HepG2 (cell line): ENCODE results near the gene SOX5. TPM values are rescaled to one million over a fixed set of nuclear protein-coding genes. Genes with fewer than 3 reads are reported as not detected.

Source experiments
- ATAC-seq: fragments of 200-7000 bp; cut with Tn5 transposase; 3 replicates; pipeline ENCODE4 v1.9.1; 2020; ENCODE audit warnings: mild to moderate bottlenecking, moderate library complexity
- BruUV-seq: library from RNA; stranded (reverse); fragments of 400-500 nt; replicated peaks from 2 replicates; lab custom pipeline; 2021; lab: Mats Ljungman, UMichigan
- CTCF ChIA-PET: fragments of 300-600 bp; formaldehyde crosslinking; extraction: SDS; loops from one replicate; lab custom pipeline; 2021; ENCODE audit warnings: low total read pairs, inconsistent platforms, low intra/inter-chr PET ratio; lab: Yijun Ruan, JAX
- POLR2A ChIA-PET: fragments of 350-600 bp; sonication (Branson Sonifier 250); formaldehyde crosslinking; loops from one replicate; lab custom pipeline; 2020; ENCODE audit warnings: antibody characterized with exemption, inconsistent platforms; lab: Yijun Ruan, JAX
- DNase-seq: peaks from one replicate; pipeline ENCODE4 v3.0.0-alpha.2; 2015; ENCODE audit warnings: low spot score
- FAIRE-seq: peaks from 3 replicates; lab custom pipeline; 2011; peaks lifted over from hg19 to GRCh38; lab: Jason Lieb, UNC
- H2AFZ ChIP-seq: one replicate; pipeline ENCODE4 v1.6.1; 2011; ENCODE audit warnings: low read length, inconsistent platforms
- H3K27ac ChIP-seq: fragments of 300-600 bp; 3 replicates; pipeline ENCODE4 v1.8.0; 2011; ENCODE audit warnings: mixed run types, mild to moderate bottlenecking, mixed read lengths, low read length, inconsistent platforms; ENCODE audit not compliant: insufficient read depth; ENCODE audit errors: extremely low read length
- H3K27me3 ChIP-seq, 2 experiments: fragments of 200-600 bp in 1 of 2; 2 replicates in 1 of 2; 3 replicates in 1 of 2; pipeline versions ENCODE4 v1.6.0 to v1.8.0; 2011; ENCODE audit warnings: low read length in 2 of 2, mild to moderate bottlenecking in 2 of 2, moderate library complexity in 2 of 2, inconsistent platforms in 1 of 2; ENCODE audit not compliant: insufficient read depth in 2 of 2, control insufficient read depth in 1 of 2
- H3K36me3 ChIP-seq, 2 experiments: fragments of 200-600 bp in 1 of 2; replicated peaks in 1 of 2; 2 replicates in 1 of 2; 3 replicates in 1 of 2; pipeline versions ENCODE4 v1.5.1 to v1.8.0; 2011; ENCODE audit warnings: low read length in 2 of 2, inconsistent platforms in 1 of 2; ENCODE audit not compliant: insufficient read depth in 2 of 2, control insufficient read depth in 1 of 2
- H3K4me1 ChIP-seq: 2 replicates; pipeline ENCODE4 v1.5.1; 2012; ENCODE audit warnings: low read length, inconsistent platforms; ENCODE audit not compliant: insufficient read depth
- H3K4me2 ChIP-seq: 2 replicates; pipeline ENCODE4 v1.6.0; 2011; ENCODE audit warnings: low read depth, low read length, inconsistent platforms
- H3K4me3 ChIP-seq, 3 experiments: fragments of 200-600 bp in 1 of 3; sonication (generic), shearing (Covaris generic) in 1 of 3; replicated peaks in 1 of 3; 2 replicates each; pipeline ENCODE4 v1.5.1; 2011 to 2016; ENCODE audit warnings: low read length in 3 of 3, inconsistent platforms in 2 of 3, low read depth in 2 of 3, mild to moderate bottlenecking in 2 of 3, control low read depth in 1 of 3, mixed read lengths in 1 of 3; ENCODE audit not compliant: insufficient read depth in 1 of 3
- H3K79me2 ChIP-seq: one replicate; pipeline ENCODE4 v1.6.1; 2011; ENCODE audit warnings: low read length, inconsistent platforms; ENCODE audit not compliant: insufficient read depth
- H3K9ac ChIP-seq: 2 replicates; pipeline ENCODE4 v1.6.0; 2011; ENCODE audit warnings: mild to moderate bottlenecking, low read depth, low read length, inconsistent platforms; ENCODE audit not compliant: insufficient read depth
- H3K9me3 ChIP-seq: 2 replicates; pipeline ENCODE4 v1.5.1; 2012; ENCODE audit warnings: mild to moderate bottlenecking, low read length
- H4K20me1 ChIP-seq: 2 replicates; pipeline ENCODE4 v1.6.0; 2011; ENCODE audit warnings: inconsistent platforms, mild to moderate bottlenecking, low read length, moderate library complexity; ENCODE audit not compliant: insufficient read depth
- HDAC6 ChIP-seq: fragments of 200-600 bp; sonication (generic); IDR thresholded peaks from 2 replicates; pipeline ENCODE4 v1.7.0; 2017; ENCODE audit warnings: mild to moderate bottlenecking, antibody characterized with exemption, low read length, low read depth
- SCMH1 ChIP-seq: sonication (generic); formaldehyde crosslinking; IDR thresholded peaks from 2 replicates; pipeline ENCODE4 v1.9.0; 2021; ENCODE audit warnings: missing genetic modification reagents, mild to moderate bottlenecking, borderline replicate concordance
- TOE1 ChIP-seq: sonication (generic); formaldehyde crosslinking; IDR thresholded peaks from 2 replicates; pipeline ENCODE4 v1.4.0; 2020; ENCODE audit warnings: mild to moderate bottlenecking, missing genetic modification reagents
- TP53 ChIP-seq: sonication (generic); formaldehyde crosslinking; conservative IDR thresholded peaks from 2 replicates; pipeline ENCODE4 v1.4.0; 2020; ENCODE audit warnings: missing genetic modification reagents
- ZNF562 ChIP-seq: sonication (generic); formaldehyde crosslinking; IDR thresholded peaks from 2 replicates; pipeline ENCODE4 v1.8.0; 2022; ENCODE audit warnings: missing genetic modification reagents, borderline replicate concordance
- ZNF883 ChIP-seq: sonication (generic); formaldehyde crosslinking; IDR thresholded peaks from 2 replicates; pipeline ENCODE4 v1.5.1; 2020; ENCODE audit warnings: mild to moderate bottlenecking, missing genetic modification reagents; ENCODE audit errors: not compliant biosample characterization
- WGBS: methylation state at CpG from one replicate; pipeline ENCODE4 v1.1.6; 2017; ENCODE audit warnings: low lambda C conversion rate; 5-methylcytosine and 5-hydroxymethylcytosine counted together
- in situ Hi-C: cut with HindIII; loops from 2 replicates; pipeline ENCODE4 v1.10.0; 2017; ENCODE audit warnings: low pct_unique_long_range_greater_than_20kb; ENCODE audit not compliant: extremely low pct_ligation_motif_present
- intact Hi-C: fragments of 100-400 bp; cut with micrococcal nuclease; formaldehyde crosslinking; loops from one replicate; pipeline ENCODE4 v1.10.0; 2022; ENCODE audit not compliant: unreplicated experiment
- polyA plus RNA-seq, 8 experiments: library from polyadenylated mRNA; depleted of rRNA in 3 of 8; stranded (reverse) in 7 of 8; unstranded in 1 of 8; fragments of >200 nt; fragmentation: Illumina TruSeq in 4 of 8; extraction: Trizol in 4 of 8; gene quantifications; 2 replicates each; pipeline versions ENCODE4 v1.2.1 to v1.2.3, GENCODE V29; 2011 to 2016; ENCODE audit warnings: low read depth in 4 of 8, missing spikeins in 1 of 8, mixed read lengths in 1 of 8; ENCODE audit not compliant: insufficient read depth in 1 of 8
- total RNA-seq, 5 experiments: library from RNA; depleted of rRNA; stranded (reverse); fragments of >200 nt; fragmentation: Illumina TruSeq; extraction: Trizol; gene quantifications; 2 replicates each; pipeline ENCODE4 v1.2.3, GENCODE V29; 2016; ENCODE audit warnings: low read depth in 1 of 5
- TF ChIP-seq, protein P1 (sequence below): sonication (generic); formaldehyde crosslinking; IDR thresholded peaks from 2 replicates; pipeline ENCODE4 v1.5.0; 2020; ENCODE audit warnings: missing genetic modification reagents
- TF ChIP-seq, protein P2 (sequence below): sonication (generic); formaldehyde crosslinking; IDR thresholded peaks from 2 replicates; pipeline ENCODE4 v1.5.1; 2020; ENCODE audit warnings: missing genetic modification reagents, mild to moderate bottlenecking, borderline replicate concordance
- TF ChIP-seq, protein P3 (sequence below): sonication (generic); formaldehyde crosslinking; IDR thresholded peaks from 2 replicates; pipeline ENCODE4 v1.4.0; 2020; ENCODE audit warnings: mild to moderate bottlenecking, missing genetic modification reagents

Gene SOX5
- total and polyA plus RNA-seq, 2 of the 13 experiments (the other 11 are each of a cell fraction or from before 2014, with no cell fraction given), result 18.5 to 76.4 TPM

- Histone ChIP-seq H3K4me3 (no peak overlapping the region), H2AFZ (no peak overlapping the region), H3K27ac (no peak overlapping the region), H3K79me2 (no peaks in the 10 kb centered on the region), H3K9ac (no peak overlapping the region), H3K27me3 (no peaks in the 10 kb centered on the region), H4K20me1 (no peaks in the 10 kb centered on the region), H3K4me1 (no peaks in the 10 kb centered on the region), H3K9me3 (no peaks in the 10 kb centered on the region), H3K36me3 (peaks cover 2 to 6% of the 10 kb centered on the region in 2 experiments; a peak in 4 of 5 replicates), H3K4me2 (no peak overlapping the region)
- no peak for TF ChIP-seq SCMH1 (CRISPR knock-in tag)
- TF ChIP-seq HDAC6, result no peak
- TF ChIP-seq TOE1 (CRISPR knock-in tag), result no peak
- no peak for TF ChIP-seq TP53 (CRISPR knock-in tag)
- TF ChIP-seq, protein P1, sequence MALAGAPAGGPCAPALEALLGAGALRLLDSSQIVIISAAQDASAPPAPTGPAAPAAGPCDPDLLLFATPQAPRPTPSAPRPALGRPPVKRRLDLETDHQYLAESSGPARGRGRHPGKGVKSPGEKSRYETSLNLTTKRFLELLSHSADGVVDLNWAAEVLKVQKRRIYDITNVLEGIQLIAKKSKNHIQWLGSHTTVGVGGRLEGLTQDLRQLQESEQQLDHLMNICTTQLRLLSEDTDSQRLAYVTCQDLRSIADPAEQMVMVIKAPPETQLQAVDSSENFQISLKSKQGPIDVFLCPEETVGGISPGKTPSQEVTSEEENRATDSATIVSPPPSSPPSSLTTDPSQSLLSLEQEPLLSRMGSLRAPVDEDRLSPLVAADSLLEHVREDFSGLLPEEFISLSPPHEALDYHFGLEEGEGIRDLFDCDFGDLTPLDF (CRISPR knock-in tag), result no peak
- TF ChIP-seq, protein P2, sequence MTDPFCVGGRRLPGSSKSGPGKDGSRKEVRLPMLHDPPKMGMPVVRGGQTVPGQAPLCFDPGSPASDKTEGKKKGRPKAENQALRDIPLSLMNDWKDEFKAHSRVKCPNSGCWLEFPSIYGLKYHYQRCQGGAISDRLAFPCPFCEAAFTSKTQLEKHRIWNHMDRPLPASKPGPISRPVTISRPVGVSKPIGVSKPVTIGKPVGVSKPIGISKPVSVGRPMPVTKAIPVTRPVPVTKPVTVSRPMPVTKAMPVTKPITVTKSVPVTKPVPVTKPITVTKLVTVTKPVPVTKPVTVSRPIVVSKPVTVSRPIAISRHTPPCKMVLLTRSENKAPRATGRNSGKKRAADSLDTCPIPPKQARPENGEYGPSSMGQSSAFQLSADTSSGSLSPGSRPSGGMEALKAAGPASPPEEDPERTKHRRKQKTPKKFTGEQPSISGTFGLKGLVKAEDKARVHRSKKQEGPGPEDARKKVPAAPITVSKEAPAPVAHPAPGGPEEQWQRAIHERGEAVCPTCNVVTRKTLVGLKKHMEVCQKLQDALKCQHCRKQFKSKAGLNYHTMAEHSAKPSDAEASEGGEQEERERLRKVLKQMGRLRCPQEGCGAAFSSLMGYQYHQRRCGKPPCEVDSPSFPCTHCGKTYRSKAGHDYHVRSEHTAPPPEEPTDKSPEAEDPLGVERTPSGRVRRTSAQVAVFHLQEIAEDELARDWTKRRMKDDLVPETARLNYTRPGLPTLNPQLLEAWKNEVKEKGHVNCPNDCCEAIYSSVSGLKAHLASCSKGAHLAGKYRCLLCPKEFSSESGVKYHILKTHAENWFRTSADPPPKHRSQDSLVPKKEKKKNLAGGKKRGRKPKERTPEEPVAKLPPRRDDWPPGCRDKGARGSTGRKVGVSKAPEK (CRISPR knock-in tag), result no peak
- no peak for TF ChIP-seq ZNF883 (CRISPR knock-in tag)
- TF ChIP-seq, protein P3, sequence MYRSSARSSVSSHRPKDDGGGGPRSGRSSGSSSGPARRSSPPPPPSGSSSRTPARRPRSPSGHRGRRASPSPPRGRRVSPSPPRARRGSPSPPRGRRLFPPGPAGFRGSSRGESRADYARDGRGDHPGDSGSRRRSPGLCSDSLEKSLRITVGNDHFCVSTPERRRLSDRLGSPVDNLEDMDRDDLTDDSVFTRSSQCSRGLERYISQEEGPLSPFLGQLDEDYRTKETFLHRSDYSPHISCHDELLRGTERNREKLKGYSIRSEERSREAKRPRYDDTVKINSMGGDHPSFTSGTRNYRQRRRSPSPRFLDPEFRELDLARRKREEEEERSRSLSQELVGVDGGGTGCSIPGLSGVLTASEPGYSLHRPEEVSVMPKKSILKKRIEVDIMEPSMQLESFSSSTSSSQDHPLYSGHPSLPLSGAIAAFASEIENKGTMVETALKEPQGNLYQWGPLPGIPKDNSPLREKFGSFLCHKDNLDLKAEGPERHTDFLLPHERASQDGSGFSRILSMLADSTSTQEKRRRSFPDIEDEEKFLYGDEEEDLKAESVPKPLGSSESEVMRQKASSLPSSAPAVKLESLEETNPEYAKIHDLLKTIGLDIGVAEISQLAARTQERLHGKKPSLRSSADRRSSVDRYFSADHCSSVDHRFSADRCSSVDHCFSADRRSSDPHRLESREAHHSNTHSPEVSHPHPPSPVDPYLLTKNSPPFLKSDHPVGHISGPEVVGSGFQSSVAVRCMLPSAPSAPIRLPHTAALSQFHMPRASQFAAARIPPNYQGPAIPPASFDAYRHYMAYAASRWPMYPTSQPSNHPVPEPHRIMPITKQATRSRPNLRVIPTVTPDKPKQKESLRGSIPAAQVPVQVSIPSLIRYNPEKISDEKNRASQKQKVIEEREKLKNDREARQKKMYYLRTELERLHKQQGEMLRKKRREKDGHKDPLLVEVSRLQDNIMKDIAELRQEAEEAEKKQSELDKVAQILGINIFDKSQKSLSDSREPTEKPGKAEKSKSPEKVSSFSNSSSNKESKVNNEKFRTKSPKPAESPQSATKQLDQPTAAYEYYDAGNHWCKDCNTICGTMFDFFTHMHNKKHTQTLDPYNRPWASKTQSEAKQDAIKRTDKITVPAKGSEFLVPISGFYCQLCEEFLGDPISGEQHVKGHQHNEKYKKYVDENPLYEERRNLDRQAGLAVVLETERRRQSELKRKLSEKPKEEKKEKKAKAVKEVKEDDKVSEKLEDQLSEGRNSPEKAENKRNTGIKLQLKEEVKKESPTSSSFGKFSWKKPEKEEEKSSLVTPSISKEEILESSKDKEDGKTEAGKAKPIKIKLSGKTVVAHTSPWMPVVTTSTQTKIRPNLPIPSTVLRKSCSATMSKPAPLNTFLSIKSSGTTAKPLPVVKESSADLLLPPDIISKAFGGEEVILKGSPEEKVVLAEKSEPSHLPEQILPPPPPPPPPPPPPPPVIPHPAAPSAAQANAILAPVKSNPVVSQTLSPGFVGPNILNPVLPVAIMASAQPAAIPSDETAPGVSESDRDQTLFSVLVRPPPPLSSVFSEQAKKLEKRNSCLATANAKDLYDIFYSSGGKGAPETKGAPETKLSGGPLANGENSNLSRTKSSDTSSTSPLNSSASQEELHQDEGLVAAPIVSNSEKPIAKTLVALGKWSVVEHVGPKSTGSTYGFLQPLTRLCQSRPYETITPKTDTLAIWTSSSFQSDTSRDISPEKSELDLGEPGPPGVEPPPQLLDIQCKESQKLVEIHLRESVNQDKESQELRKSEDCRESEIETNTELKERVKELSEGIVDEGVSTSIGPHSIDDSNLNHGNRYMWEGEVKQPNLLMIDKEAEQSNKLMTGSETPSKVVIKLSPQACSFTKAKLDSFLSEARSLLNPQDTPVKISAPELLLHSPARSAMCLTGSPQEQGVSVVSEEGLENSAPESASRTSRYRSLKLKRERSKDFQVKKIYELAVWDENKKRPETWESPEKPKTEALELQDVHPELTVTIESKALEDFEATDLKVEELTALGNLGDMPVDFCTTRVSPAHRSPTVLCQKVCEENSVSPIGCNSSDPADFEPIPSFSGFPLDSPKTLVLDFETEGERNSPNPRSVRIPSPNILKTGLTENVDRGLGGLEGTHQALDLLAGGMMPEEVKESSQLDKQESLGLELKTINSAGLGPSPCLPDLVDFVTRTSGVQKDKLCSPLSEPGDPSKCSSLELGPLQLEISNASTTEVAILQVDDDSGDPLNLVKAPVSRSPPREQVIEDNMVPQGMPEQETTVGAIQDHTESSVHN (CRISPR knock-in tag), result no peak
- no peak for TF ChIP-seq ZNF562 (CRISPR knock-in tag)
- ChIA-PET CTCF (no interaction called here), POLR2A (no interaction called here)
- ATAC-seq (no peak), FAIRE-seq (no peak), DNase-seq (no peak)
- in situ Hi-C loops, result no loop called here
- intact Hi-C loops, result no loop called here
- 98% methylated on average over 3 of the region's 3 CpGs for WGBS
- BruUV-seq, result no TSS peak
Observed at GRCh38 chr12:23626791-23627190, 322.7 kb downstream of the SOX5 start.
